K562 (cell line): ENCODE results near the gene GSK3B. TPM values are rescaled to one million over a fixed set of nuclear protein-coding genes. Genes with fewer than 3 reads are reported as not detected.

Experiments
- COPS2 ChIP-seq: fragments of 450-650 bp; conservative IDR thresholded peaks from 2 replicates; pipeline ENCODE4 v1.6.1; 2016; ENCODE audit warnings: mild to moderate bottlenecking, moderate library complexity
- MTF1 ChIP-seq: fragments of 250-450 bp; sonication (Bioruptor Pico); IDR thresholded peaks from 2 replicates; pipeline ENCODE4 v1.9.0; 2021; ENCODE audit warnings: moderate library complexity, mild to moderate bottlenecking, inconsistent platforms, borderline replicate concordance
- MXI1 ChIP-seq: IDR thresholded peaks from 2 replicates; pipeline ENCODE4 v1.6.1; 2011; ENCODE audit warnings: low read depth, mild to moderate bottlenecking, improper control_type of control experiment, low read length
- TARDBP ChIP-seq: fragments of 450-650 bp; IDR thresholded peaks from 2 replicates; pipeline ENCODE4 v1.6.1; 2016
- polyA plus RNA-seq, 8 experiments: library from polyadenylated mRNA; depleted of rRNA in 4 of 8; stranded (reverse) in 5 of 8; unstranded in 3 of 8; fragments of >200 nt; fragmentation: Nextera tagmentation in 2 of 8; fragmentation: Illumina TruSeq in 1 of 8; extraction: Ambion mirVana in 2 of 8; extraction: Trizol in 1 of 8; gene quantifications; 2 replicates each; pipeline versions ENCODE4 v1.2.1 to v1.2.3, GENCODE V29; 2011 to 2014; ENCODE audit warnings: inconsistent platforms in 1 of 8, missing spikeins in 1 of 8
- total RNA-seq, 7 experiments: library from RNA; depleted of rRNA in 6 of 7; stranded (reverse); fragments of >200 nt in 6 of 7; fragmentation: Illumina TruSeq in 2 of 7; extraction: Trizol in 2 of 7; gene quantifications; 2 replicates each; pipeline versions ENCODE4 v1.2.1 to v1.2.3, GENCODE V29; 2011 to 2021; ENCODE audit warnings: low replicate concordance in 1 of 7
- TF ChIP-seq, protein P1 (sequence below): fragments of 450-650 bp; IDR thresholded peaks from 2 replicates; pipeline ENCODE4 v1.6.1; 2016; ENCODE audit warnings: low read depth

Gene GSK3B
- total and polyA plus RNA-seq, 9 of the 15 experiments (the other 6 are each of a cell fraction or from before 2014, with no cell fraction given), result 4.7 to 25.0 (median 18.7) TPM

DNA sequence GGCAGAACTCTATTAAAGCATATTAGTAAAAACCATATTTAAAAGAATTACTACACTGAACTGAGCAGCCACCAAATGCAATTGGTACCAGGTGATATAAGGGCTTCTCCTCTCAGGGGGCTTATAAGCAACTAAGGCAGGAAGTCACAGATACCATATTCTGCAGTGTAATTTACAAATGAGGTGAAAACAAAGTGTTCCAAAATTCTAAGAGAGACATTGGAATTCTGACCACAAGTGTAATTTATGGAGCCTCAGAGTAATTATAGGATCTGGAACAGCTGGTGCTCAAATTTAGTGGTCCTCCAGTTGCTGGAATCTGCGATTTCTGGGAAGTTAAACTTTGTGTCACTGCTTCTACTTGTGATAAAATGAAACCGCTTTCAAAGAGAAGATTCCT, 315.4 kb downstream of the GSK3B start (continued):
- TF ChIP-seq, protein P1, sequence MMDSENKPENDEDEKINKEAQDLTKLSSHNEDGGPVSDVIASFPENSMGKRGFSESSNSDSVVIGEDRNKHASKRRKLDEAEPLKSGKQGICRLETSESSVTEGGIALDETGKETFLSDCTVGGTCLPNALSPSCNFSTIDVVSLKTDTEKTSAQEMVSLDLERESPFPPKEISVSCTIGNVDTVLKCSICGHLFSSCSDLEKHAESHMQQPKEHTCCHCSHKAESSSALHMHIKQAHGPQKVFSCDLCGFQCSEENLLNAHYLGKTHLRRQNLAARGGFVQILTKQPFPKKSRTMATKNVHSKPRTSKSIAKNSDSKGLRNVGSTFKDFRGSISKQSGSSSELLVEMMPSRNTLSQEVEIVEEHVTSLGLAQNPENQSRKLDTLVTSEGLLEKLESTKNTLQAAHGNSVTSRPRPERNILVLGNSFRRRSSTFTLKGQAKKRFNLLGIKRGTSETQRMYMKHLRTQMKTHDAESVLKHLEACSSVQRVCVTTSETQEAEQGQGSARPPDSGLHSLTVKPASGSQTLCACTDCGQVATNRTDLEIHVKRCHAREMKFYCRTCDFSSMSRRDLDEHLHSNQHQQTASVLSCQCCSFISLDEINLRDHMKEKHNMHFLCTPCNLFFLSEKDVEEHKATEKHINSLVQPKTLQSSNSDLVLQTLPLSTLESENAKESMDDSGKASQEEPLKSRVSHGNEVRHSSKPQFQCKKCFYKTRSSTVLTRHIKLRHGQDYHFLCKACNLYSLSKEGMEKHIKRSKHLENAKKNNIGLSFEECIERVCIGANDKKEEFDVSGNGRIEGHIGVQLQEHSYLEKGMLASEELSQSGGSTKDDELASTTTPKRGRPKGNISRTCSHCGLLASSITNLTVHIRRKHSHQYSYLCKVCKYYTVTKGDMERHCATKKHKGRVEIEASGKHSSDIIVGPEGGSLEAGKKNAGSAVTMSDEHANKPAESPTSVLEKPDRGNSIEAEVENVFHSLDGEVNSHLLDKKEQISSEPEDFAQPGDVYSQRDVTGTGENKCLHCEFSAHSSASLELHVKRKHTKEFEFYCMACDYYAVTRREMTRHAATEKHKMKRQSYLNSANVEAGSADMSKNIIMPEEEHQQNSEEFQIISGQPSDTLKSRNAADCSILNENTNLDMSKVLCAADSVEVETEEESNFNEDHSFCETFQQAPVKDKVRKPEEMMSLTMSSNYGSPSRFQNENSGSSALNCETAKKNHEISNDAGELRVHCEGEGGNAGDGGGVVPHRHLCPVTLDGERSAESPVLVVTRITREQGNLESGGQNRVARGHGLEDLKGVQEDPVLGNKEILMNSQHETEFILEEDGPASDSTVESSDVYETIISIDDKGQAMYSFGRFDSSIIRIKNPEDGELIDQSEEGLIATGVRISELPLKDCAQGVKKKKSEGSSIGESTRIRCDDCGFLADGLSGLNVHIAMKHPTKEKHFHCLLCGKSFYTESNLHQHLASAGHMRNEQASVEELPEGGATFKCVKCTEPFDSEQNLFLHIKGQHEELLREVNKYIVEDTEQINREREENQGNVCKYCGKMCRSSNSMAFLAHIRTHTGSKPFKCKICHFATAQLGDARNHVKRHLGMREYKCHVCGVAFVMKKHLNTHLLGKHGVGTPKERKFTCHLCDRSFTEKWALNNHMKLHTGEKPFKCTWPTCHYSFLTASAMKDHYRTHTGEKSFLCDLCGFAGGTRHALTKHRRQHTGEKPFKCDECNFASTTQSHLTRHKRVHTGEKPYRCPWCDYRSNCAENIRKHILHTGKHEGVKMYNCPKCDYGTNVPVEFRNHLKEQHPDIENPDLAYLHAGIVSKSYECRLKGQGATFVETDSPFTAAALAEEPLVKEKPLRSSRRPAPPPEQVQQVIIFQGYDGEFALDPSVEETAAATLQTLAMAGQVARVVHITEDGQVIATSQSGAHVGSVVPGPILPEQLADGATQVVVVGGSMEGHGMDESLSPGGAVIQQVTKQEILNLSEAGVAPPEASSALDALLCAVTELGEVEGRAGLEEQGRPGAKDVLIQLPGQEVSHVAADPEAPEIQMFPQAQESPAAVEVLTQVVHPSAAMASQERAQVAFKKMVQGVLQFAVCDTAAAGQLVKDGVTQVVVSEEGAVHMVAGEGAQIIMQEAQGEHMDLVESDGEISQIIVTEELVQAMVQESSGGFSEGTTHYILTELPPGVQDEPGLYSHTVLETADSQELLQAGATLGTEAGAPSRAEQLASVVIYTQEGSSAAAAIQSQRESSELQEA, result no peak
- TF ChIP-seq MXI1 (no peak), MTF1 (CRISPR knock-in tag) (no peak), COPS2 (no peak), TARDBP (no peak)
